ENCODE results near the gene CYB5R4.

The CYB5R4 gene

GRCh38 chr6:83849127-83849526 lies 10.4 kb upstream of the CYB5R4 start:
- H3K4me3 ChIP-seq (replicated peaks; ENCODE audit: low read depth, low read length): no peak overlapping the region
- DNase-seq (ENCODE audit: extremely low read depth, insufficient read length): no peak
- H3K27me3 ChIP-seq (replicated peaks; ENCODE audit: control insufficient read depth, insufficient read depth, low read length): no peaks in the 10 kb centered on the region; the same call in 1 of the 2 replicates
- H3K36me3 ChIP-seq (ENCODE audit: control insufficient read depth, insufficient read depth, low read length): no peaks in the 10 kb centered on the region
- no peak for TF ChIP-seq CTCF (IDR thresholded peaks at IDR 0.05; ENCODE audit: insufficient read depth, low read length, poor library complexity, severe bottlenecking)

- H3K27me3 ChIP-seq (replicated peaks; ENCODE audit: control insufficient read depth, insufficient read depth, low read length): no peaks in the 10 kb centered on the region; the same call in 1 of the 2 replicates
- H3K4me3 ChIP-seq (replicated peaks; ENCODE audit: low read depth, low read length): no peak overlapping the region
- DNase-seq (ENCODE audit: extremely low read depth, insufficient read length): no peak
- no peak for TF ChIP-seq CTCF (IDR thresholded peaks at IDR 0.05; ENCODE audit: insufficient read depth, low read length, poor library complexity, severe bottlenecking)
- no peaks in the 10 kb centered on the region for H3K36me3 ChIP-seq (ENCODE audit: control insufficient read depth, insufficient read depth, low read length)
These were observed 9.9 kb upstream of the CYB5R4 start for GRCh38 chr6:83849610-83850009.

GRCh38 chr6:83852528-83853177 lies 6.8 kb upstream of the CYB5R4 start:
- H3K27me3 ChIP-seq (replicated peaks; ENCODE audit: control insufficient read depth, insufficient read depth, low read length): no peaks in the 10 kb centered on the region; the same call in 1 of the 2 replicates
- no peaks in the 10 kb centered on the region for H3K36me3 ChIP-seq (ENCODE audit: control insufficient read depth, insufficient read depth, low read length)
- no peak for DNase-seq (ENCODE audit: extremely low read depth, insufficient read length)
- peak overlapping the region; percentile 55 for H3K4me3 ChIP-seq (replicated peaks; ENCODE audit: low read depth, low read length)
- TF ChIP-seq CTCF (IDR thresholded peaks at IDR 0.05; ENCODE audit: insufficient read depth, low read length, poor library complexity, severe bottlenecking): no peak

GRCh38 chr6:83853178-83854000 lies 6.1 kb upstream of the CYB5R4 start, which contains the start of gene RIPPLY2:
TSS of gene RIPPLY2 (plus strand) at chr6:83853360. CDS start at chr6:83853417, 57 bp downstream.
- Histone ChIP-seq H3K36me3 (ENCODE audit: control insufficient read depth, insufficient read depth, low read length) (no peaks in the 10 kb centered on the region), H3K27me3 (replicated peaks; ENCODE audit: control insufficient read depth, insufficient read depth, low read length) (no peaks in the 10 kb centered on the region; the same call in 1 of the 2 replicates), H3K4me3 (replicated peaks; ENCODE audit: low read depth, low read length) (peak within 1 kb of the TSS; percentile 55)
- TF ChIP-seq CTCF (IDR thresholded peaks at IDR 0.05; ENCODE audit: insufficient read depth, low read length, poor library complexity, severe bottlenecking): no peak
- peak; percentile 48 for DNase-seq (ENCODE audit: extremely low read depth, insufficient read length)

GRCh38 chr6:83854001-83854501 lies 5.4 kb upstream of the CYB5R4 start:
- no peaks in the 10 kb centered on the region; the same call in 1 of the 2 replicates for H3K27me3 ChIP-seq (replicated peaks; ENCODE audit: control insufficient read depth, insufficient read depth, low read length)
- no peaks in the 10 kb centered on the region for H3K36me3 ChIP-seq (ENCODE audit: control insufficient read depth, insufficient read depth, low read length)
- no peak for TF ChIP-seq CTCF (IDR thresholded peaks at IDR 0.05; ENCODE audit: insufficient read depth, low read length, poor library complexity, severe bottlenecking)
- H3K4me3 ChIP-seq (replicated peaks; ENCODE audit: low read depth, low read length): peak overlapping the region; percentile 55
- DNase-seq (ENCODE audit: extremely low read depth, insufficient read length): peak; percentile 15
